Sigmoid colon (tissue), 7 donors: ENCODE data around the gene ID1. TPM values are rescaled to one million over a fixed set of nuclear protein-coding genes. Genes with fewer than 3 reads are reported as not detected.

Experiments used
- polyA plus RNA-seq, 3 donors: library from polyadenylated mRNA; stranded (reverse); fragments of 200-250 nt; gene quantifications; one replicate each; pipeline ENCODE4 v1.2.3, GENCODE V29; 2013
- small RNA-seq, 3 donors: library from RNA; depleted of rRNA; stranded (forward); fragments of <200 nt; gene quantifications; one replicate each; pipeline ENCODE3, GENCODE V24; 2016
- total RNA-seq, 4 donors: library from RNA; depleted of rRNA; stranded (reverse); fragments of >200 nt; gene quantifications; one replicate each; pipeline ENCODE4 v1.1.0, GENCODE V29; 2016
- donor health status: healthy with polysubstance abuse.
- donor health status: Bipolar disorder and iron deficiency.
- donor health status: healthy.

Gene ID1
- total and polyA plus RNA-seq, 7 donors, result 111 to 368 (median 230) TPM

Small RNA genes within 50 kb of the gene (small RNA-seq; reads per million reads assigned to genes)
- gene MIR3193, result 0 to 0.22 (median 0.11) reads per million in 3 donors

Other genes with a start within 250 kb of the ID1 start
- gene DEFB118, start 236.7 kb upstream of the ID1 start, total RNA-seq, result not detected
- not detected for gene DEFB118, start 236.7 kb upstream of the ID1 start, polyA plus RNA-seq
- gene DEFB119, start 214.7 kb upstream of the ID1 start, total RNA-seq, result not detected
- not detected for gene DEFB119, start 214.7 kb upstream of the ID1 start, polyA plus RNA-seq
- gene DEFB121, start 199.1 kb upstream of the ID1 start, total RNA-seq, result not detected
- not detected for gene DEFB121, start 199.1 kb upstream of the ID1 start, polyA plus RNA-seq
- not detected for gene DEFB123, start 164.7 kb upstream of the ID1 start, total RNA-seq
- not detected for gene DEFB123, start 164.7 kb upstream of the ID1 start, polyA plus RNA-seq
- not detected for gene DEFB124, start 130.2 kb upstream of the ID1 start, total RNA-seq
- not detected for gene DEFB124, start 130.2 kb upstream of the ID1 start, polyA plus RNA-seq
- gene REM1, start 130.0 kb upstream of the ID1 start, total RNA-seq, result 1 to 10 TPM; 3.8 to 9.3 (median 5.5) TPM
- 1 to 10 TPM in 2 of 3 donors, under 1 TPM in 1; 0.46 to 1.2 (median 1.2) TPM for gene REM1, start 130.0 kb upstream of the ID1 start, polyA plus RNA-seq
- 10 to 100 TPM; 34.8 to 64.3 (median 38.4) TPM for gene HM13, start 90.8 kb upstream of the ID1 start, total RNA-seq
- gene HM13, start 90.8 kb upstream of the ID1 start, polyA plus RNA-seq, result 100 to 1,000 TPM in 2 of 3 donors, 10 to 100 TPM in 1; 62.5 to 304 (median 188) TPM
- gene COX4I2, start 32.6 kb downstream of the ID1 start, total RNA-seq, result 1 to 10 TPM in 1 of 4 donors, not detected in 3; 1.1 TPM
- gene COX4I2, start 32.6 kb downstream of the ID1 start, polyA plus RNA-seq, result 1 to 10 TPM in 2 of 3 donors, not detected in 1; 1.4 to 3.0 TPM
- 10 to 100 TPM; 53.2 to 71.3 (median 55.7) TPM for gene BCL2L1, start 117.6 kb downstream of the ID1 start, total RNA-seq
- gene BCL2L1, start 117.6 kb downstream of the ID1 start, polyA plus RNA-seq, result 10 to 100 TPM; 76.1 to 94.8 (median 78.7) TPM
- gene TPX2, start 134.0 kb downstream of the ID1 start, total RNA-seq, result 1 to 10 TPM in 1 of 4 donors, under 1 TPM in 1, not detected in 2; 0.36 to 1.8 TPM
- gene TPX2, start 134.0 kb downstream of the ID1 start, polyA plus RNA-seq, result 10 to 100 TPM in 1 of 3 donors, 1 to 10 TPM in 2; 2.4 to 24.0 (median 4.9) TPM
- gene MYLK2, start 214.1 kb downstream of the ID1 start, total RNA-seq, result under 1 TPM in 2 of 4 donors, not detected in 2; 0.16 to 0.81 TPM
- under 1 TPM in 1 of 3 donors, not detected in 2; 0.39 TPM for gene MYLK2, start 214.1 kb downstream of the ID1 start, polyA plus RNA-seq
- not detected for gene FOXS1, start 240.3 kb downstream of the ID1 start, total RNA-seq
- under 1 TPM in 2 of 3 donors, not detected in 1; 0.60 to 0.66 TPM for gene FOXS1, start 240.3 kb downstream of the ID1 start, polyA plus RNA-seq